ENCODE data around the gene UGT1A8. TPM values are rescaled to one million over a fixed set of nuclear protein-coding genes. Genes with fewer than 3 reads are reported as not detected.

Gene UGT1A8
- total RNA-seq, 1 donor from 2014 or later, result not detected

DNA sequence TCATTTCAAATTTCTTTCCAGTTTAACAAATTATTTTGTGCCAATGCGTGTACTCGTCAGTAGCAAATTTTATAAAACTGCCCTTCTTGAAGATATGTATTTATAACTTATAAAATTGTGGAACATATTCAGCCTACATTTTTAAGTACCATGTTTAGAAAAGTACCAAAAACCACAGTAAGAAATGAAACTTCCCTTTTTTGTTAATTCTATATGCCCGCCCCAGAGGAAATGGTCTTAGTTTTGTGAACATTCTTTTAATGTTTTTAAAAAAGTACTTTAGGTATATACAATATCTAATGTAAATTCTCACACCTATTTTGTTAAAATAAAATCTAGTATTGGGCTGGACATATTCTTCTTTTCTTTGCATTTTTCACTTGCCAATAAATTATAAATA, 55.5 kb downstream of the UGT1A8 start:
- ChIA-PET CTCF (no interaction called here), POLR2A (no interaction called here)
- Mint-ChIP-seq H3K36me3 (ENCODE audit: low read depth) (no peaks in the 10 kb centered on the region), H3K9me3 (no peaks in the 10 kb centered on the region), H3K27ac (no peak overlapping the region), H3K4me3 (no peak overlapping the region), H3K27me3 (peaks cover 27% of the 10 kb centered on the region), H3K4me1 (no peaks in the 10 kb centered on the region)
- intact Hi-C loops (cut with micrococcal nuclease), result no loop called here
- TF ChIP-seq, protein P1, sequence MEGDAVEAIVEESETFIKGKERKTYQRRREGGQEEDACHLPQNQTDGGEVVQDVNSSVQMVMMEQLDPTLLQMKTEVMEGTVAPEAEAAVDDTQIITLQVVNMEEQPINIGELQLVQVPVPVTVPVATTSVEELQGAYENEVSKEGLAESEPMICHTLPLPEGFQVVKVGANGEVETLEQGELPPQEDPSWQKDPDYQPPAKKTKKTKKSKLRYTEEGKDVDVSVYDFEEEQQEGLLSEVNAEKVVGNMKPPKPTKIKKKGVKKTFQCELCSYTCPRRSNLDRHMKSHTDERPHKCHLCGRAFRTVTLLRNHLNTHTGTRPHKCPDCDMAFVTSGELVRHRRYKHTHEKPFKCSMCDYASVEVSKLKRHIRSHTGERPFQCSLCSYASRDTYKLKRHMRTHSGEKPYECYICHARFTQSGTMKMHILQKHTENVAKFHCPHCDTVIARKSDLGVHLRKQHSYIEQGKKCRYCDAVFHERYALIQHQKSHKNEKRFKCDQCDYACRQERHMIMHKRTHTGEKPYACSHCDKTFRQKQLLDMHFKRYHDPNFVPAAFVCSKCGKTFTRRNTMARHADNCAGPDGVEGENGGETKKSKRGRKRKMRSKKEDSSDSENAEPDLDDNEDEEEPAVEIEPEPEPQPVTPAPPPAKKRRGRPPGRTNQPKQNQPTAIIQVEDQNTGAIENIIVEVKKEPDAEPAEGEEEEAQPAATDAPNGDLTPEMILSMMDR (IDR thresholded peaks at IDR 0.05), result no peak
- ATAC-seq (ENCODE audit: low read depth) (no peak), DNase-seq (no peak)

DNA sequence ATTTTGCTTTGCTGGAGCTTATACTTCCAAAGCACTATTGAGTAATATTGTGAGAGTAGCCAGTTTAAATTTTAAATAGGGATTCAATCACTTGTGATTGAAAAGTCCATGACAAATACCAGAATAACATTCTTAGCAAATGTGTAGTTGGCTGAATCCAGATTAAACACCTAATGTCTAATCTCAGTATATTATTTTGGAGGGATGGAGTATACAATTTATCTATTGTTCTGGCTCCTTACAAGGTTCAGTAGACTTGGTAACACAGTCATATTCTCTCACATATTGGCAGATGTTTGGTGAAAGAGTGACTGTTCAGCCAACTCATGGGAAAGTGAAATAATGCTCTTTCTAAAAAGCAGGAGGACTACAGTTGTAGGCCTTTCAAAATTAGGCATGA, 56.5 kb downstream of the UGT1A8 start:
- ChIA-PET CTCF (no interaction called here), POLR2A (no interaction called here)
- Mint-ChIP-seq H3K36me3 (ENCODE audit: low read depth) (no peaks in the 10 kb centered on the region), H3K4me1 (no peaks in the 10 kb centered on the region), H3K9me3 (no peaks in the 10 kb centered on the region), H3K4me3 (no peak overlapping the region), H3K27ac (no peak overlapping the region), H3K27me3 (peaks cover 19% of the 10 kb centered on the region)
- no peak for ATAC-seq (ENCODE audit: low read depth)
- intact Hi-C loops (cut with micrococcal nuclease), result no loop called here
- no peak for DNase-seq
- TF ChIP-seq, protein P1 (IDR thresholded peaks at IDR 0.05), result no peak

DNA sequence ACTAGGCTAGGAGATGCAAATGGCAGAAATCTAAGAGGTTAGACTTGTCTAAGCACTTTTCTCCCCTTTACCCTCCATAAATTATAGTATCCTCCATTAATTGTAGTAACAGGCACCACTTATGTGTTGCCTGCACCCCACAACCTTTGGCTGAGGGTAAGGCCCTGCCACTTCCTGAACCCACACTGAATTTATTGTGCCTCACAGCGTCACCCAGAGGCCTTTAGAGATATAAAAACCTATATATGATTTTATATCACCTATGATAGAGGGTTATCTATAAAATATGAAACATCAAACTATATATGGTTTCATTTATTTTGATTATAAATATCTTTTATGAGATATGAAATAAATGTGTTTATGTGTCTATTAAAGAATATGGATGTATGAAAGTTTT, 56.9 kb downstream of the UGT1A8 start:
- Mint-ChIP-seq H3K4me3 (no peak overlapping the region), H3K9me3 (no peaks in the 10 kb centered on the region), H3K4me1 (no peaks in the 10 kb centered on the region), H3K27me3 (peaks cover 19% of the 10 kb centered on the region), H3K27ac (no peak overlapping the region), H3K36me3 (ENCODE audit: low read depth) (no peaks in the 10 kb centered on the region)
- POLR2A ChIA-PET, result no interaction called here
- CTCF ChIA-PET, result no interaction called here
- ATAC-seq (ENCODE audit: low read depth), result no peak
- TF ChIP-seq, protein P1 (IDR thresholded peaks at IDR 0.05), result no peak
- intact Hi-C loops (cut with micrococcal nuclease), result no loop called here
- no peak for DNase-seq

DNA sequence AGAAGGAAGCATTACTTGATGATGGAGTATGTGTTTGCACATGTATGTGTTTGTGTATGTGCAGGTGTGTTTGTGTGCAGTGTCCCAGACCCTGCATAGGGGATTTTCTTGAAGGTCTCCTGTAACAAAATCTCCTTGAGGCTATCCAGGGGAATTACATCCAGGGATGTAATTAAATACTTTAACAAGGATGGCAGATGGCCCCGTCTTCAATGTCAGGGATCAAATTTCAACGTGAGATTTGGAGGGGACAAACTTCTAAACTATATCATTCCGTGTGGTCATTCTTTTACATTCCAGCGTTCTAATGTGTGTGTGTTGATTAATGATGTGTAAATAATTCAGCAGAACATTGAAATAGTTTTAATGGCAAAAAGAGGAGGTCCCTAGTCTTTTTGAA, 57.6 kb downstream of the UGT1A8 start:
- no peak overlapping the region for H3K27ac Mint-ChIP-seq
- H3K27me3 Mint-ChIP-seq, result peaks cover 20% of the 10 kb centered on the region
- ChIA-PET CTCF (no interaction called here), POLR2A (no interaction called here)
- no peaks in the 10 kb centered on the region for H3K9me3 Mint-ChIP-seq
- no peaks in the 10 kb centered on the region for H3K4me1 Mint-ChIP-seq
- TF ChIP-seq, protein P1 (IDR thresholded peaks at IDR 0.05), result no peak
- H3K4me3 Mint-ChIP-seq, result no peak overlapping the region
- DNase-seq (no peak), ATAC-seq (ENCODE audit: low read depth) (no peak)
- no peaks in the 10 kb centered on the region for H3K36me3 Mint-ChIP-seq (ENCODE audit: low read depth)
- intact Hi-C loops (cut with micrococcal nuclease), result no loop called here

DNA sequence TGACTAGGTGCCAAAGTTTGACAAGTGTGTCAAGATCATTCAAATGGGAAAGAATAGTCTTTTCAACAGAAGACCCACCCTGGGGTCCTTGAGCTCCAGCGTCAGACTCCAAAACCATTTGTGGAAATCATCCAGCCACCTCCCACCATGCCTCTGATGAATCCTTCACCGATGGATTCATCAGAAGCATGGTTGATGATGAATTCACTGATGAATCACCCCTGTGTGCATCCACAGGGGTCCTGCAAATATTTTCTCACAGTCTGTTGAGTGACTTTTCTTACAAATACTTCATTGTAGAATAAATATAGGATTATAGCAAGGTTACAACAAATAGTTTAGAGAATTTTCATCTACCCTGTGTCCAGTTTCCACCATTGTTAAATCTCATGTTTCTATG, 58.6 kb downstream of the UGT1A8 start:
- TF ChIP-seq, protein P1 (IDR thresholded peaks at IDR 0.05), result no peak
- H3K27ac Mint-ChIP-seq, result no peak overlapping the region

More for the DNA sequence above, 58.6 kb downstream of the UGT1A8 start:
- peaks cover 15% of the 10 kb centered on the region for H3K27me3 Mint-ChIP-seq
- ATAC-seq (ENCODE audit: low read depth) (no peak), DNase-seq (no peak)
- no peaks in the 10 kb centered on the region for H3K4me1 Mint-ChIP-seq
- POLR2A ChIA-PET, result no interaction called here
- intact Hi-C loops (cut with micrococcal nuclease), result no loop called here
- CTCF ChIA-PET, result no interaction called here
- H3K36me3 Mint-ChIP-seq (ENCODE audit: low read depth), result no peaks in the 10 kb centered on the region
- no peaks in the 10 kb centered on the region for H3K9me3 Mint-ChIP-seq
- no peak overlapping the region for H3K4me3 Mint-ChIP-seq

All from activated B cell treated with CpG ODN at 0.5 μM for 24 hours (primary cell).